Activated B cell treated with CpG ODN at 0.5 μM for 24 hours (primary cell): Measurements from ENCODE around the gene GVQW3. TPM values are rescaled to one million over a fixed set of nuclear protein-coding genes. Genes with fewer than 3 reads are reported as not detected.

ENCODE experiments used
- ATAC-seq: fragments of 200-7000 bp; cut with Tn5 transposase; one replicate; pipeline ENCODE4 v1.10.0; 2021; ENCODE audit warnings: low read depth, mild to moderate bottlenecking, moderate library complexity
- CTCF ChIA-PET: fragments of 350-600 bp; sonication (Branson Sonifier 250); formaldehyde crosslinking; loops from one replicate; lab custom pipeline; 2021; ENCODE audit warnings: antibody characterized with exemption; lab: Charles Lee
- POLR2A ChIA-PET: fragments of 350-600 bp; sonication (Branson Sonifier 250); formaldehyde crosslinking; loops from one replicate; lab custom pipeline; 2021; ENCODE audit warnings: antibody characterized with exemption; lab: Charles Lee
- DNase-seq: peaks from one replicate; pipeline ENCODE4 v3.0.0; 2022
- H3K27ac Mint-ChIP-seq: one replicate; pipeline ENCODE4 v1.8.0; 2020; ENCODE audit warnings: mixed read lengths
- H3K27me3 Mint-ChIP-seq: one replicate; pipeline ENCODE4 v1.8.0; 2021; ENCODE audit warnings: mixed read lengths
- H3K36me3 Mint-ChIP-seq: one replicate; pipeline ENCODE4 v1.8.0; 2021; ENCODE audit warnings: low read depth, mixed read lengths
- H3K4me1 Mint-ChIP-seq: one replicate; pipeline ENCODE4 v1.8.0; 2021; ENCODE audit warnings: mixed read lengths
- H3K4me3 Mint-ChIP-seq: one replicate; pipeline ENCODE4 v1.8.0; 2020; ENCODE audit warnings: mild to moderate bottlenecking, mixed read lengths
- H3K9me3 Mint-ChIP-seq: one replicate; pipeline ENCODE4 v1.8.0; 2020; ENCODE audit warnings: mixed read lengths
- CTCF ChIP-seq: fragments of 200-600 bp; IDR thresholded peaks from one replicate; pipeline ENCODE4 v1.8.0; 2022; ENCODE audit warnings: antibody characterized with exemption, mild to moderate bottlenecking
- intact Hi-C: fragments of 100-400 bp; cut with micrococcal nuclease; formaldehyde crosslinking; loops from one replicate; pipeline ENCODE4 v1.15.1; 2024
- total RNA-seq: library from RNA; stranded (reverse); gene quantifications from 2 replicates; pipeline ENCODE4 v1.2.3, GENCODE V29; 2022

The GVQW3 gene
- total RNA-seq, 1 donor from 2014 or later, result 3.0 TPM

- Mint-ChIP-seq H3K36me3 (peaks cover 12% of the 10 kb centered on the region), H3K4me3 (no peak overlapping the region), H3K27me3 (no peaks in the 10 kb centered on the region), H3K4me1 (peaks cover 66% of the 10 kb centered on the region), H3K9me3 (no peaks in the 10 kb centered on the region), H3K27ac (no peak overlapping the region)
- ChIA-PET POLR2A (no interaction called here), CTCF (no interaction called here)
- DNase-seq (no peak), ATAC-seq (no peak)
- intact Hi-C loops, result no loop called here
- no peak for TF ChIP-seq CTCF
Observed at GRCh38 chr11:76369406-76369805, 11.7 kb upstream of the GVQW3 start.

- Mint-ChIP-seq H3K27me3 (no peaks in the 10 kb centered on the region), H3K4me3 (no peak overlapping the region), H3K36me3 (no peaks in the 10 kb centered on the region), H3K9me3 (no peaks in the 10 kb centered on the region), H3K4me1 (peaks cover 65% of the 10 kb centered on the region), H3K27ac (peak overlapping the region; percentile 11)
- ChIA-PET CTCF (no interaction called here), POLR2A (no interaction called here)
- intact Hi-C loops, result no loop called here
- no peak for ATAC-seq
- no peak for TF ChIP-seq CTCF
- no peak for DNase-seq
Observed at GRCh38 chr11:76371170-76371569, 10.0 kb upstream of the GVQW3 start.

GRCh38 chr11:76376746-76377558 lies 4.2 kb upstream of the GVQW3 start:
- H3K4me1 Mint-ChIP-seq, result peaks cover 61% of the 10 kb centered on the region
- H3K36me3 Mint-ChIP-seq, result peaks cover 7% of the 10 kb centered on the region
- peak overlapping the region; percentile 62 for H3K27ac Mint-ChIP-seq
- H3K4me3 Mint-ChIP-seq, result peak overlapping the region; percentile 17
- ChIA-PET CTCF (no interaction called here), POLR2A (no interaction called here)
- H3K9me3 Mint-ChIP-seq, result no peaks in the 10 kb centered on the region
- ATAC-seq (no peak), DNase-seq (no peak)
- H3K27me3 Mint-ChIP-seq, result no peaks in the 10 kb centered on the region
- intact Hi-C loops, result no loop called here
- TF ChIP-seq CTCF, result no peak

GRCh38 chr11:76379807-76380158 lies 1.3 kb upstream of the GVQW3 start:
- H3K27ac Mint-ChIP-seq, result peak overlapping the region; percentile 88
- intact Hi-C loops, result loop anchor here (2.0 to 5.0 kb wide), 2 partner anchors 293 to 487 kb away; no protein-coding TSS in a partner anchor

More at GRCh38 chr11:76379807-76380158, 1.3 kb upstream of the GVQW3 start:
- ATAC-seq, result no peak
- POLR2A ChIA-PET, result no interaction called here
- H3K4me3 Mint-ChIP-seq, result peak overlapping the region; percentile 93
- H3K36me3 Mint-ChIP-seq, result peaks cover 7% of the 10 kb centered on the region
- H3K4me1 Mint-ChIP-seq, result peaks cover 70% of the 10 kb centered on the region
- no peak for TF ChIP-seq CTCF
- DNase-seq, result no peak
- CTCF ChIA-PET, result no interaction called here
- no peaks in the 10 kb centered on the region for H3K27me3 Mint-ChIP-seq
- no peaks in the 10 kb centered on the region for H3K9me3 Mint-ChIP-seq
